ENCODE data around the gene IFI6. TPM values are rescaled to one million over a fixed set of nuclear protein-coding genes. Genes with fewer than 3 reads are reported as not detected.

IFI6 gene
- total and polyA plus RNA-seq, 4 donors, result 5.9 to 339 (median 169) TPM

DNA sequence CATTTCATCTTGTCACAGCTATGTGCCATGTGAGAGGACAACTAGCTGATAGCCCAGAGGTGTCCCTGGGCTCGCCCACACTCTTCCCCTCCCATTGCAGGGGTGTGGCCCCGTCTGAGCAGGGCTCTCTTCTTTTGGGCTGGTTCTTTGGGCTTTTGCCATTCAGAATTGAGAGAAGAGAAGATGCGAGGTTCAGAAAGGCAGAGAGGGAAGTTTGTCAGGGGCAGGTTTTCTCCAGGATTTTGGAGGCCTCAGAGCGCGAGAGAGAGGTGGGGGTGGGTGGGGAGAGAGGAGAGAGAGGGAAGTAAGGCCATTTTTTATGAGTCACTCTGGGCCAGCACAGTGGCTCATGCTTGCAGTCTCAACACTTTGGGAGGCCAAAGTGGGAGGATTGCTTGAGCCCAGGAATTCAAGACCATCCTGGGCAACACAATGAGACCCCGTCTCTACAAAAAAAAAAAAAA is 5.2 kb downstream of the IFI6 start:
- Histone ChIP-seq H3K27ac (ENCODE audit: low read depth in 1 of 2, low read length in 2 of 2) (no peak overlapping the region), H3K36me3 (ENCODE audit: control insufficient read depth in 4 of 4, insufficient read depth in 3 of 4, low read depth in 1 of 4, low read length in 3 of 4) (peaks cover 3 to 11% (median 4%) of the 10 kb centered on the region in 4 donors), H3K27me3 (ENCODE audit: control insufficient read depth in 4 of 4, insufficient read depth in 4 of 4, low read length in 3 of 4) (no peaks in the 10 kb centered on the region), H3K9me3 (ENCODE audit: control insufficient read depth in 4 of 4, low read length in 3 of 4) (no peaks in the 10 kb centered on the region), H3K4me3 (ENCODE audit: low read depth in 1 of 3, low read length in 3 of 3) (no peak overlapping the region), H3K4me1 (ENCODE audit: control insufficient read depth in 4 of 4, insufficient read depth in 4 of 4, low read length in 3 of 4) (peaks cover 2 to 26% (median 20%) of the 10 kb centered on the region in 4 donors), H3K9ac (ENCODE audit: low read depth in 1 of 2, low read length in 2 of 2) (no peak overlapping the region)
- DNase-seq (ENCODE audit: low spot score), result no peak
- WGBS, result 79% methylated on average over 6 of the region's 6 CpGs
- no peak for TF ChIP-seq RXRA (IDR thresholded peaks at IDR 0.05)
- no peak for TF ChIP-seq EGR1 (IDR thresholded peaks at IDR 0.05; ENCODE audit: low read depth in 2 of 2)
- TF ChIP-seq MAX (IDR thresholded peaks at IDR 0.05), result no peak
- TF ChIP-seq, protein P1, sequence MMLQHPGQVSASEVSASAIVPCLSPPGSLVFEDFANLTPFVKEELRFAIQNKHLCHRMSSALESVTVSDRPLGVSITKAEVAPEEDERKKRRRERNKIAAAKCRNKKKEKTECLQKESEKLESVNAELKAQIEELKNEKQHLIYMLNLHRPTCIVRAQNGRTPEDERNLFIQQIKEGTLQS (IDR thresholded peaks at IDR 0.05), result no peak
- no peak for TF ChIP-seq CTCF (IDR thresholded peaks at IDR 0.05; ENCODE audit: low read depth, low read length, missing input control)
- no peak for TF ChIP-seq JUND (IDR thresholded peaks at IDR 0.05)
- TF ChIP-seq RAD21 (IDR thresholded peaks at IDR 0.05), result no peak
- no peak for TF ChIP-seq YY1 (IDR thresholded peaks at IDR 0.05)
- TF ChIP-seq, protein P2, sequence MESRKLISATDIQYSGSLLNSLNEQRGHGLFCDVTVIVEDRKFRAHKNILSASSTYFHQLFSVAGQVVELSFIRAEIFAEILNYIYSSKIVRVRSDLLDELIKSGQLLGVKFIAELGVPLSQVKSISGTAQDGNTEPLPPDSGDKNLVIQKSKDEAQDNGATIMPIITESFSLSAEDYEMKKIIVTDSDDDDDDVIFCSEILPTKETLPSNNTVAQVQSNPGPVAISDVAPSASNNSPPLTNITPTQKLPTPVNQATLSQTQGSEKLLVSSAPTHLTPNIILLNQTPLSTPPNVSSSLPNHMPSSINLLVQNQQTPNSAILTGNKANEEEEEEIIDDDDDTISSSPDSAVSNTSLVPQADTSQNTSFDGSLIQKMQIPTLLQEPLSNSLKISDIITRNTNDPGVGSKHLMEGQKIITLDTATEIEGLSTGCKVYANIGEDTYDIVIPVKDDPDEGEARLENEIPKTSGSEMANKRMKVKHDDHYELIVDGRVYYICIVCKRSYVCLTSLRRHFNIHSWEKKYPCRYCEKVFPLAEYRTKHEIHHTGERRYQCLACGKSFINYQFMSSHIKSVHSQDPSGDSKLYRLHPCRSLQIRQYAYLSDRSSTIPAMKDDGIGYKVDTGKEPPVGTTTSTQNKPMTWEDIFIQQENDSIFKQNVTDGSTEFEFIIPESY (IDR thresholded peaks at IDR 0.05), result no peak
- no peak for TF ChIP-seq GABPA (IDR thresholded peaks at IDR 0.05 in 1 of 2, conservative IDR thresholded peaks at IDR 0.05 in 1 of 2)
- TF ChIP-seq FOXA2 (IDR thresholded peaks at IDR 0.05), result no peak
- TF ChIP-seq FOXA1 (IDR thresholded peaks at IDR 0.05), result no peak
- TF ChIP-seq HNF4G (IDR thresholded peaks at IDR 0.05), result no peak
- no peak for TF ChIP-seq TAF1 (conservative IDR thresholded peaks at IDR 0.05)
- no peak for TF ChIP-seq SP1 (IDR thresholded peaks at IDR 0.05)
- TF ChIP-seq REST (IDR thresholded peaks at IDR 0.05), result no peak
- TF ChIP-seq NR2F2 (IDR thresholded peaks at IDR 0.05), result no peak
- no peak for TF ChIP-seq HNF4A (conservative IDR thresholded peaks at IDR 0.05)
